Activated CD4-positive, alpha-beta T cell treated with anti-CD3 and anti-CD28 coated beads, Interleukin-2, amount 10 ng/mL, durations not matched to agents 7 days and 5 days (primary cell): Measurements from ENCODE around the gene GMEB2. TPM values are rescaled to one million over a fixed set of nuclear protein-coding genes. Genes with fewer than 3 reads are reported as not detected.
"Not testable (repeated sequence)": the region's sequence is repeated elsewhere in the genome, so short reads cannot be mapped to it uniquely, and the experiment has no call there.

Experiments used
- CTCF ChIA-PET: fragments of 350-600 bp; sonication (Branson Sonifier 250); formaldehyde crosslinking; loops from one replicate; lab custom pipeline; 2021; ENCODE audit warnings: antibody characterized with exemption; lab: Charles Lee
- POLR2A ChIA-PET: fragments of 350-600 bp; sonication (Branson Sonifier 250); formaldehyde crosslinking; loops from one replicate; lab custom pipeline; 2021; ENCODE audit warnings: antibody characterized with exemption; lab: Charles Lee
- DNase-seq: peaks from one replicate; pipeline ENCODE4 v3.0.0-alpha.2; 2020
- H3K27ac Mint-ChIP-seq: one replicate; pipeline ENCODE4 v1.8.0; 2021; ENCODE audit warnings: mild to moderate bottlenecking, moderate library complexity, mixed read lengths
- H3K27me3 Mint-ChIP-seq: one replicate; pipeline ENCODE4 v1.8.0; 2021; ENCODE audit warnings: mixed read lengths
- H3K36me3 Mint-ChIP-seq: one replicate; pipeline ENCODE4 v1.8.0; 2021; ENCODE audit warnings: low read depth, mixed read lengths
- H3K4me1 Mint-ChIP-seq: one replicate; pipeline ENCODE4 v1.8.0; 2021; ENCODE audit warnings: mixed read lengths
- H3K4me3 Mint-ChIP-seq: one replicate; pipeline ENCODE4 v1.8.0; 2021; ENCODE audit warnings: mild to moderate bottlenecking, moderate library complexity, mixed read lengths
- H3K9me3 Mint-ChIP-seq: one replicate; pipeline ENCODE4 v1.8.0; 2021; ENCODE audit warnings: mixed read lengths
- total RNA-seq, 2 experiments: library from RNA; stranded (reverse); gene quantifications; one replicate each; pipeline ENCODE4 v1.2.3, GENCODE V29; 2021

The GMEB2 gene
- total RNA-seq, 2 experiments from 2014 or later, result 20.0 to 20.5 TPM

DNA sequence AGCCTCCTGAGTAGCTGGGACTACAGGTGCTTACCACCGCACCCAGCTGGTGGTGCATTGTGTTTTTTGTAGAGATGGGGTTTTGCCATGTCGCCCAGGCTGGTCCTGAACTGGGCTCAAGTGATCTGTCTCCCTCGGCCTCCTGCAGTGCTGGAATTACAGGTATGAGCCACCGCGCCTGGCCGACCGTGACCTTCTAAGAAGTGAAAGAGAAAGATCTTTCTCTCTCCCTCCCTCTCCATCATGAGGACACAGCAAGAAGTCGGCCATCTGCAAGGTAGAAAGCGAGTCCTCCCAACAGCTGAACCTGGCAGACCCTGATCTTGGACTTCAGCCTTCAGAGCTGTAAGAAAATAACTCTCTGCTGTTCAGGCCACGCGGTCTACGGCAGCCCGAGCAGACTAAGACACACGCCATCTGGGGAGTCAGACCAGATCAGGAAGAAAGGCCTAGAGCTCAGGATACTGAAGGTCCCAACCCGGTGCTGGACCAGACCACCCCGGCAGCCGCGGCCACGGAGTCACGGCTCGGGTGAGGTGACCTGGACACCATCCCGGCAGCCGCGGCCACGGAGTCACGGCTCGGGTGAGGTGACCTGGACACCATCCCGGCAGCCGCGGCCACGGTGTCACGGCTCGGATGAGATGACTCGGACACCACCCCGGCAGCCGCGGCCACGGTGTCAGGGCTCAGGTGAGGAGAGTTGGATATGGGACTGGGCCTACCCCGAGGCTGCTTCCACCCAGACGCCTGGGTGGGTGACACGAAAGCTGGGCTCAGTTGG, 9.6 kb downstream of the GMEB2 start:
- Mint-ChIP-seq H3K4me3 (no peak overlapping the region), H3K27ac (no peak overlapping the region), H3K27me3 (no peaks in the 10 kb centered on the region), H3K9me3 (peaks cover 2% of the 10 kb centered on the region), H3K4me1 (peaks cover 10% of the 10 kb centered on the region), H3K36me3 (peaks cover 56% of the 10 kb centered on the region)
- no peak for DNase-seq
- CTCF ChIA-PET, result interaction anchor here (0.6 to 1.0 kb wide), 3 partner anchors 13 to 301 kb away, joined by 3 read pairs; no protein-coding TSS in a partner anchor
- POLR2A ChIA-PET, result interaction anchor here (0.7 kb wide), 1 partner anchor 255 kb away, joined by 3 read pairs; no protein-coding TSS in a partner anchor

- H3K27ac Mint-ChIP-seq, H3K27me3 Mint-ChIP-seq, H3K4me3 Mint-ChIP-seq, H3K9me3 Mint-ChIP-seq, POLR2A ChIA-PET, H3K4me1 Mint-ChIP-seq, CTCF ChIA-PET, DNase-seq: not testable (repeated sequence)
- H3K36me3 Mint-ChIP-seq, result peaks cover 55% of the 10 kb centered on the region
Observed at GRCh38 chr20:63613863-63614594, 12.9 kb downstream of the GMEB2 start.

DNA sequence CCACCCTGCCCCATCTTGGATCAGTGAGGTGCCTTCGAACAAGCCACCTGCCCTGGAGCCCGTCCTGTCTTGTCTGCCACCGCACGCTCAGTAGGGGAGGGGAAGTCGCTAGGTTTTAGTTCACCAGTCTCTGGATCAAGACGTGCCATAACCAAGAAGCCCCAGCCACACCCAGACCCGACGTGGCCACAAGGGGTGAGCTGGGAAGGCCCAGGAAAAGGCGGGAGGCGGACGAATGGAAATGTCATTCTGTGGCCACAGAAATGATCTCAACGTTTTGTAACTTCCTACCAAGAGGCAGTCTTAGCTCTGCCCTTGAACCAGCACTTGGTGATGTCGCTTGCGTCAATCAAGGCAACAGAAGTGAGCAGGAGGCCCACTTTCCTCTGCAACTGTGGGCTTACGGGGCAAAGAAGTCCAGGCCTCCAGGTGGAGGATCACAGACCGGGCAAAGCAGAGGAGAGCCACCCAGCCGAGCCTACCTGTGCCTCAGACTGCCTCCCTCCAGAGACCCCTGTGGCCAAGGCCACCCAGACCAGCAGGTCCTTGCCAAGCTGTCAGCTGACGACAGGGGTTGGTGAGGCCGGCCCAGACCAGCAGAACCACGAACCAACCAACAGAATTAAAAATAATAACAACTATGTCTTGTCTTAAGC, 14.5 kb downstream of the GMEB2 start:
- no peak for DNase-seq
- Mint-ChIP-seq H3K4me3 (no peak overlapping the region), H3K4me1 (peaks cover 2% of the 10 kb centered on the region), H3K27me3 (no peaks in the 10 kb centered on the region), H3K9me3 (peaks cover 2% of the 10 kb centered on the region), H3K27ac (no peak overlapping the region), H3K36me3 (peaks cover 47% of the 10 kb centered on the region)
- ChIA-PET CTCF (interaction anchor here (1.2 to 1.5 kb wide), 2 partner anchors 71 to 75 kb away, joined by 3 to 4 read pairs; no protein-coding TSS in a partner anchor), POLR2A (no interaction called here)

- Mint-ChIP-seq H3K4me3 (no peak overlapping the region), H3K9me3 (peaks cover 2% of the 10 kb centered on the region), H3K4me1 (peaks cover 2% of the 10 kb centered on the region), H3K27me3 (no peaks in the 10 kb centered on the region), H3K27ac (no peak overlapping the region), H3K36me3 (peaks cover 40% of the 10 kb centered on the region)
- ChIA-PET POLR2A (interaction anchor here (0.6 kb wide), 1 partner anchor 10 kb away, joined by 3 read pairs; no protein-coding TSS in a partner anchor), CTCF (interaction anchor here (0.6 to 1.5 kb wide), 3 partner anchors 12 to 70 kb away, joined by 3 read pairs; no protein-coding TSS in a partner anchor)
- DNase-seq, result no peak
Observed at GRCh38 chr20:63611646-63612045, 15.3 kb downstream of the GMEB2 start.

- ChIA-PET CTCF (interaction anchor here (0.6 to 1.5 kb wide), 3 partner anchors 11 to 69 kb away, joined by 3 read pairs; no protein-coding TSS in a partner anchor), POLR2A (interaction anchor here (0.6 kb wide), 1 partner anchor 11 kb away, joined by 3 read pairs; no protein-coding TSS in a partner anchor)
- Mint-ChIP-seq H3K27ac (no peak overlapping the region), H3K4me3 (no peak overlapping the region), H3K4me1 (peaks cover 2% of the 10 kb centered on the region), H3K9me3 (peaks cover 2% of the 10 kb centered on the region), H3K27me3 (no peaks in the 10 kb centered on the region), H3K36me3 (peaks cover 37% of the 10 kb centered on the region)
- DNase-seq, result no peak
Observed at GRCh38 chr20:63610581-63611435, 16.1 kb downstream of the GMEB2 start.

DNA sequence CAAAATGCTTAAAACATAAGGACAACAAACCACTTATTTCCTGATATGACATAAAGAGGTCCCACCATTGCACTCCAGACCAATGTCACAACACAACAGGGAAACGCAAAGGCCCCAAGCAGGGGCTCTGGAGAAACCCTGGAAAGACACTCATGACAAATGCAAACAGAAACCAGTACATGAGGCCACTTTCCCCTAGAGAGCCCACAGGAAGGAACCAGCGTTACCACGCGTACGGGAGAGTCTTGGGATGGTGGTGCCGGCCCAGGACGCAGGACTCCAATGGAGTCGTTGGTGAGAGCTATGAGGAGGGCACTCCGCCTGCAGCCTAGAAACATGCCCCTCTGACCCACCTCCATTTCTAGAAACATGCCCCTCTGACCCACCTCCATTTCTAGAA, 20.2 kb downstream of the GMEB2 start:
- H3K27me3 Mint-ChIP-seq, result no peaks in the 10 kb centered on the region
- no peak overlapping the region for H3K4me3 Mint-ChIP-seq
- peaks cover 32% of the 10 kb centered on the region for H3K36me3 Mint-ChIP-seq
- CTCF ChIA-PET, result interaction anchor here (0.8 kb wide), 1 partner anchor 107 kb away, joined by 3 read pairs; no protein-coding TSS in a partner anchor
- H3K9me3 Mint-ChIP-seq, result peaks cover 4% of the 10 kb centered on the region
- no peak for DNase-seq
- H3K4me1 Mint-ChIP-seq, result peaks cover 4% of the 10 kb centered on the region
- H3K27ac Mint-ChIP-seq, result no peak overlapping the region
- POLR2A ChIA-PET, result no interaction called here

GRCh38 chr20:63602321-63602720, 24.6 kb downstream of the GMEB2 start:
- H3K27me3 Mint-ChIP-seq, result no peaks in the 10 kb centered on the region
- peaks cover 51% of the 10 kb centered on the region for H3K36me3 Mint-ChIP-seq
- peaks cover 4% of the 10 kb centered on the region for H3K4me1 Mint-ChIP-seq
- ChIA-PET POLR2A (no interaction called here), CTCF (interaction anchor here (0.5 to 1.1 kb wide), 3 partner anchors 65 to 656 kb away, joined by 3 to 4 read pairs (median 3); partner anchors contain the start of gene PTK6)
- H3K9me3 Mint-ChIP-seq, result peaks cover 4% of the 10 kb centered on the region
- H3K4me3 Mint-ChIP-seq, result no peak overlapping the region
- H3K27ac Mint-ChIP-seq, result peak overlapping the region; percentile 62
- DNase-seq, result no peak

DNA sequence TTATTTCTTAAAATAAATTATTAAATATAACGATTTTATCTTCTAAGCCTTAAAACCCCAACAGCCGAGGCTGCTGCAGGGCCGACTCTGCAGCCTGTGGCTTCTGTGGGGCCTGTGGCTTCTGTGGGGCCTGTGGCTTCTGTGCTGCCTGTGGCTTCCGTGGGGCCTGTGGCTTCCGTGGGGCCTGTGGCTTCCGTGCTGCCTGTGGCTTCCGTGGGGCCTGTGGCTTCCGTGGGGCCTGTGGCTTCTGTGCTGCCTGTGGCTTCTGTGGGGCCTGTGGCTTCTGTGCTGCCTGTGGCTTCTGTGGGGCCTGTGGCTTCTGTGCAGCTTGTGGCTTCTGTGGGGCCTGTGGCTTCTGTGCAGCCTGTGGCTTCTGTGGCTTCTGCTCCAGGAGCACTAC, 25.2 kb downstream of the GMEB2 start:
- H3K9me3 Mint-ChIP-seq, DNase-seq, H3K4me3 Mint-ChIP-seq, POLR2A ChIA-PET, H3K4me1 Mint-ChIP-seq, H3K27me3 Mint-ChIP-seq: not testable (repeated sequence)
- Mint-ChIP-seq H3K36me3 (peaks cover 51% of the 10 kb centered on the region), H3K27ac (peak overlapping the region; percentile 62)
- CTCF ChIA-PET, result interaction anchor here (0.5 to 1.9 kb wide), 3 partner anchors 40 to 657 kb away, joined by 3 to 5 read pairs (median 4); no protein-coding TSS in a partner anchor

DNA sequence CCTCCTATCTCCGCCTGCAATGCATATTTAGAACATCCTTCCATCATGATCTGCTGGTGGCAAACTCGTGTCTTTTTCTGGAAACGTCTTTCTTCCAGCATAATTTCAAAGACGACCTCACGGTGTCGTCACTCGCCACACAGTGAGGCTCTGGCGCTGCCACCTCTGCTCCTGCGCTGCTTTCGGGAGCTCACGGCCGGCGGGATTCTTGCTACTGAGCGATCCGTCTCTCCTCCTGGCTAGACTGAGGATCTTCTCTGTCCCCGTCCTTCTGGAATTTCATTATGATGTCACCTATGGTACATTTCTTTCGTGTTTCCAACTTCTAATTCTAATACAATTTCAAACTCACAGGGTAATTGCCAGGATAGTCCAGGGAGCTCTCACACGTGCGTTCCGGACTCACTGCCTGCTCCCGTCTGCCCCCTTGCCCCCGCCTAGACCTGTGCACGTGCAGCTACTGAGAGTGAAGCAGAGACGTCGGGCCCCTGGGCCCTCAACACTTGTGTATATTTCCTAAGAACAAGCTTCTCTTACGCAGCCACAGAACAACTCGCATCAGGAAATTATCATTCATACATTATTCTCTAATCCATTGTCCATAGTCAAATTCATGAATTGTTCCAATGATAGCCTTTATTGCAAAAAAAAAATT, 27.4 kb downstream of the GMEB2 start:
- POLR2A ChIA-PET, result no interaction called here
- CTCF ChIA-PET, result interaction anchor here (1.1 to 1.9 kb wide), 4 partner anchors 12 to 69 kb away, joined by 3 to 5 read pairs (median 4); no protein-coding TSS in a partner anchor
- Mint-ChIP-seq H3K27ac (no peak overlapping the region), H3K36me3 (peaks cover 53% of the 10 kb centered on the region), H3K4me3 (no peak overlapping the region), H3K4me1 (peaks cover 4% of the 10 kb centered on the region), H3K27me3 (no peaks in the 10 kb centered on the region), H3K9me3 (peaks cover 4% of the 10 kb centered on the region)
- DNase-seq, result no peak

DNA sequence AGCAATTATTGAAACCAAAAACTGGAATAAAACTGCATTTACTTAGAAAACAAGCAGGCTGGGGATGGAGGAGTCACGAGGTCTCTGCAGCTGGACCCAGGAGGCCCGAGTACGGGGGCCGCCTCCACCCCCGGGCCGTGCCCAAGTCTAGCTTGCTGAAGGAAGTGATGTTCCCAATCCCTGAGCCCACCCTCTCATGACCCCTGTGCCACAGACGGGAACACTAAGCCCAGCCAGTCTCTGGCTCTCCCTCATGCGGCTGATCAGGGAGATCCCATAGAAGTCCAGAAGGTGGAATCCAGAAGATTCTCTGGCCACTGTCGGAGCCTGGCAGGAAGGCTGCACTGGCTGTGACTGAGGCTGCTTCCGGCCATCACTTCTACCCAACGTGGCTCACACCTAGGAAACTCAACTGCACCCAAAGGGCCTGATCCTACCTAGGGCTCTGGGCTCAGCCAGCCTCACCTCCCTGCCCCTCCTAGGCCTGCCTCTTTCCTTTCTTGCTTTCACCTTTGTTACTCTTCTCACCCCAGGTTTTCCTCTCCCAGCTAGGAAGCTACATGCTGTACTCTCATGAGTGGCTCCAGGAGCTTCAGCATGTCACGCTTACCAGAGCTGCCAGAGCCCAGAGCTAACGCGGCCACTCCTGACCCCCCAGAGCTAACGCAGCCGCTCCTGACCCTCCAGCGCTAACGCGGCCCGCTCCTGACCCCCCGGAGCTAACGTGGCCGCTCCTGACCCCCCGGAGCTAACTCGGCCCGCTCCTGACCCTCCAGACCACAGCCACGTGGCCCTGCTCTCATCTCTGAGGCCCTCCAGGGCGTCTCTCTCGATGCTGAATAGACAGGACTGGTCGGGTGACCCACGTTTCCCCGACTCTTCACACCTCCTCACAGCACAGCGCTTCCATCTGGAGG, 28.2 kb downstream of the GMEB2 start:
- Mint-ChIP-seq H3K4me3 (no peak overlapping the region), H3K27ac (no peak overlapping the region), H3K9me3 (peaks cover 4% of the 10 kb centered on the region), H3K27me3 (no peaks in the 10 kb centered on the region), H3K4me1 (peaks cover 4% of the 10 kb centered on the region), H3K36me3 (peaks cover 48% of the 10 kb centered on the region)
- POLR2A ChIA-PET, result no interaction called here
- CTCF ChIA-PET, result interaction anchor here (1.1 to 1.5 kb wide), 2 partner anchors 13 to 70 kb away, joined by 3 to 4 read pairs; no protein-coding TSS in a partner anchor
- no peak for DNase-seq
